Fibroblast of upper back skin (primary cell): ENCODE data around the gene TGFB1.
A peak's percentile ranks its signal among the peaks of the same experiment; 100 is the strongest.
"Not testable (repeated sequence)": the region's sequence is repeated elsewhere in the genome, so short reads cannot be mapped to it uniquely, and the experiment has no call there.

Experiments
- DNase-seq: peaks from one replicate; pipeline ENCODE4 v3.0.0-alpha.2; 2013

TGFB1 gene

GRCh38 chr19:41367848-41368301 is 14.2 kb upstream of the TGFB1 start:
- peak; percentile 94 for DNase-seq

GRCh38 chr19:41366089-41366488 is 12.4 kb upstream of the TGFB1 start:
- DNase-seq, result no peak

GRCh38 chr19:41364524-41365391 is 11.0 kb upstream of the TGFB1 start:
- no peak for DNase-seq

GRCh38 chr19:41363753-41364523 is 10.2 kb upstream of the TGFB1 start, which contains the start of gene B9D2:
Gene B9D2, minus strand, starts transcription at chr19:41364149. Its CDS starts 630 bp downstream, at chr19:41363519.
- DNase-seq, result peak; percentile 99

GRCh38 chr19:41363371-41363752 is 9.6 kb upstream of the TGFB1 start:
- DNase-seq, result no peak

- DNase-seq, result no peak
Measured at GRCh38 chr19:41362143-41362847, 8.6 kb upstream of the TGFB1 start.

- DNase-seq, result no peak
Measured at GRCh38 chr19:41359741-41360140, 6.0 kb upstream of the TGFB1 start.

GRCh38 chr19:41357746-41358145 is 4.0 kb upstream of the TGFB1 start:
- DNase-seq, result no peak

- no peak for DNase-seq
Measured at GRCh38 chr19:41356984-41357739, 3.4 kb upstream of the TGFB1 start.

- DNase-seq, result no peak
Measured at GRCh38 chr19:41355802-41356201, 2.1 kb upstream of the TGFB1 start.

GRCh38 chr19:41355035-41355434 is 1.3 kb upstream of the TGFB1 start:
- DNase-seq, result no peak

- DNase-seq, result no peak
Measured at GRCh38 chr19:41354343-41354953, 726 bp upstream of the TGFB1 start.

- DNase-seq, result peak; percentile 44
Measured at GRCh38 chr19:41352609-41353465, 885 bp downstream of the TGFB1 start.

GRCh38 chr19:41352279-41352608 is 1.5 kb downstream of the TGFB1 start:
- DNase-seq, result no peak

GRCh38 chr19:41351339-41352245 is 2.1 kb downstream of the TGFB1 start:
- DNase-seq, result peak; percentile 40

- DNase-seq, result peak; percentile 22
Measured at GRCh38 chr19:41350735-41351338, 2.9 kb downstream of the TGFB1 start.

- not testable (repeated sequence) for DNase-seq
Measured at GRCh38 chr19:41346916-41347315, 6.8 kb downstream of the TGFB1 start.

GRCh38 chr19:41344162-41344561 is 9.6 kb downstream of the TGFB1 start:
- DNase-seq, result no peak

GRCh38 chr19:41341669-41342490 is 11.8 kb downstream of the TGFB1 start:
- no peak for DNase-seq
